Neutrophil (primary cell): ENCODE measurements around the gene MYO18A.

Experiments
- H3K27ac ChIP-seq: fragments of 200-600 bp; sonication (generic); 2 replicates; pipeline ENCODE4 v1.5.1; 2016; ENCODE audit warnings: mild to moderate bottlenecking, moderate library complexity
- H3K27me3 ChIP-seq: fragments of 200-600 bp; sonication (generic); 2 replicates; pipeline ENCODE4 v1.6.0; 2016; ENCODE audit warnings: mild to moderate bottlenecking
- H3K36me3 ChIP-seq: fragments of 200-600 bp; sonication (generic); 2 replicates; pipeline ENCODE4 v1.5.1; 2017
- H3K4me1 ChIP-seq, 2 experiments: fragments of 200-600 bp in 1 of 2; sonication (generic) in 1 of 2; 1 replicate in 1 of 2; 2 replicates in 1 of 2; pipeline versions ENCODE4 v1.5.1 to v1.6.1; 2013 to 2016; ENCODE audit warnings: low read depth in 1 of 2, low read length in 1 of 2, mild to moderate bottlenecking in 1 of 2, moderate library complexity in 1 of 2; ENCODE audit not compliant: control insufficient read depth in 1 of 2, insufficient read depth in 1 of 2
- H3K4me3 ChIP-seq, 2 experiments: fragments of 200-600 bp in 1 of 2; sonication (generic) in 1 of 2; 1 replicate in 1 of 2; 2 replicates in 1 of 2; pipeline ENCODE4 v1.5.1; 2013 to 2016; ENCODE audit warnings: low read depth in 1 of 2, low read length in 1 of 2, mild to moderate bottlenecking in 1 of 2, moderate library complexity in 1 of 2
- H3K9me3 ChIP-seq: fragments of 200-600 bp; sonication (generic); 2 replicates; pipeline ENCODE4 v1.5.1; 2016
- CTCF ChIP-seq: fragments of 200-600 bp; sonication (generic); IDR thresholded peaks from 2 replicates; pipeline ENCODE4 v1.5.1; 2016; ENCODE audit warnings: antibody characterized with exemption

The MYO18A gene

GRCh38 chr17:29123111-29123510, 57.1 kb downstream of the MYO18A start:
- Histone ChIP-seq H3K4me1 (peaks cover 20% of the 10 kb centered on the region in 2 experiments), H3K36me3 (peaks cover 63% of the 10 kb centered on the region), H3K27ac (no peak overlapping the region), H3K9me3 (no peaks in the 10 kb centered on the region), H3K4me3 (no peak overlapping the region), H3K27me3 (no peaks in the 10 kb centered on the region)
- TF ChIP-seq CTCF, result no peak

DNA sequence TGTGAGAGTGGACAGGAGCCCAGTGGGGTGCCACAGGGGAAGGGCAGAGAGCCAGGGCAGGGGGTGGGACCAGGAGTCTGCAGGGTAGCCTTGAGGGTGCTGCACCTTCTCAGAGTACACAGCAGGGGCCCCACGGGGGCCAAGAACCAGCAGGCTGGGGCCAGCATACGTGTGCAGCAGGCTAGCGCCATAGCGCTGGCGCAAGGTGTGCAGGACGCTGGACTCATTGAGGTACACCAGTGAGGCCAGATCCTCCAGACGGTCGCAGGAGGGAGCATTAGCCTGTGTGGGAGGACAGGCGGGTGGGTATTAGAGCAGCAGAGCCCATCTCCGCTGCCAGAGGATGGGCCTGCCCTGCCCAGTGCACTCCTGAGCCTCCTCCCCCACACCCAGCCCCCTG, 58.8 kb downstream of the MYO18A start:
- no peak for TF ChIP-seq CTCF
- H3K4me1 ChIP-seq, result peaks cover 15 to 20% of the 10 kb centered on the region in 2 experiments
- H3K27me3 ChIP-seq, result no peaks in the 10 kb centered on the region
- H3K4me3 ChIP-seq, result no peak overlapping the region
- peaks cover 61% of the 10 kb centered on the region for H3K36me3 ChIP-seq
- no peaks in the 10 kb centered on the region for H3K9me3 ChIP-seq
- H3K27ac ChIP-seq, result no peak overlapping the region

- peaks cover 65% of the 10 kb centered on the region for H3K36me3 ChIP-seq
- no peak overlapping the region for H3K4me3 ChIP-seq
- TF ChIP-seq CTCF, result no peak
- peaks cover 17 to 21% of the 10 kb centered on the region in 2 experiments for H3K4me1 ChIP-seq
- no peaks in the 10 kb centered on the region for H3K27me3 ChIP-seq
- H3K9me3 ChIP-seq, result no peaks in the 10 kb centered on the region
- H3K27ac ChIP-seq, result no peak overlapping the region
Observed at GRCh38 chr17:29120433-29120832, 59.8 kb downstream of the MYO18A start.

- H3K27me3 ChIP-seq, result no peaks in the 10 kb centered on the region
- H3K27ac ChIP-seq, result no peak overlapping the region
- TF ChIP-seq CTCF, result no peak
- peaks cover 17 to 21% of the 10 kb centered on the region in 2 experiments for H3K4me1 ChIP-seq
- no peak overlapping the region for H3K4me3 ChIP-seq
- H3K9me3 ChIP-seq, result no peaks in the 10 kb centered on the region
- H3K36me3 ChIP-seq, result peaks cover 72% of the 10 kb centered on the region
Observed at GRCh38 chr17:29119265-29119664, 60.9 kb downstream of the MYO18A start.

DNA sequence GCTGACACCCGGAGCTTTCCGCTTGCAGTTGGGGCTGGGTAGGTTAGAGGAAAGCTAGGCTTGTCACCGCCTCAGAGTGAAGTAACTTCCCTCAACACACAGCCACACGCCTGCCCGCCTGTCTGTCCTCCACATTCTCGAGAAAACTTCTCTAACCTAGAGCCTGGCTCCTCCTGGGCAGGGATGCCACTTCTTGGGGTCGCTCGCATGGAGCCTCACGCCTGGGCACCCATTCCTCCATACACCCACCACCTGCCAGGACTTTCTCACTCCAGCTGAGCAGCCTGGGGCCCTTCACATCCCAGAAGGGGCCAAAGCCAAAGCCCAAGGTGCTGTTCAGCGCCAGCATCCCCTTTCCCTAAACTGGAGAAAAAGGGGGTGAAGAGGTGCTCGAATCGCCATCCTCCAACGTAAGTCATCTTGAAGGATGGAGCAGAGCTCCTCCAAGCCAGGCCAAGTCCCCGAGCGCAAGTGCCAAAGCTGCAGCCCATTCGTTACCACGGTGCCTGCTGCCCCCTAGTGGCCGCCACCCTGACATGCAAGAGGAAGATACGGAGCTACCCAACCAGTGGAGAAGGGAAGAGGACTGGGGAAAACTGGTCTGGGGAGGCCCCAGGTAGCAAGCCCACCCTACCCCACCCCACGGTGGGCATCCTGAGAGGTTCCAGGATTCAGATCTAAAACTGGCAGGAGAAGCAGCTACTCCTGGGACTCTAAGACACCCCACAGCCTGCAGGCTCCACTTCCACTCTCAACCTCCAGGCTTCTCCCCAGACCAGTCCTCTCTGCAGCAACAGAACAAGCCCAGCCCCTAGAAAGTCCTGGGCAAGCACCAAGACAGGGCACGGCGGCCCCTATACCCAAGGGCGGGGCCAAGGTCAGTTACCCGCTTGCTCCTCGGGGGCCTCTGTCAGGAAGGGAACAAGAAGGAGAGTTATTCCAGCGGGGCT, 63.1 kb downstream of the MYO18A start:
- Histone ChIP-seq H3K4me3 (peak overlapping the region in 1 of 2 experiments; percentile 4), H3K9me3 (no peaks in the 10 kb centered on the region), H3K4me1 (peaks cover 17 to 21% of the 10 kb centered on the region in 2 experiments), H3K27ac (peak overlapping the region; percentile 75), H3K27me3 (no peaks in the 10 kb centered on the region), H3K36me3 (peaks cover 86% of the 10 kb centered on the region)
- peak; percentile 94 for TF ChIP-seq CTCF
